Omental fat pad (tissue), 4 donors: Measurements from ENCODE around the gene TMEM255B. TPM values are rescaled to one million over a fixed set of nuclear protein-coding genes. Genes with fewer than 3 reads are reported as not detected.
"Not testable (repeated sequence)": the region's sequence is repeated elsewhere in the genome, so short reads cannot be mapped to it uniquely, and the experiment has no call there.

Experiments used
- ATAC-seq: fragments of 150-250 bp; one replicate; pipeline ENCODE4 v1.9.1; 2016; ENCODE audit warnings: mild to moderate bottlenecking, moderate library complexity; ENCODE audit not compliant: low FRiP score
- DNase-seq: peaks from one replicate; pipeline ENCODE4 v3.0.0-alpha.2; 2019; ENCODE audit warnings: low spot score
- total RNA-seq, 4 donors: library from RNA; depleted of rRNA; stranded (reverse); fragments of >200 nt; gene quantifications; one replicate each; pipeline ENCODE4 v1.1.0, GENCODE V29; 2016
- TF ChIP-seq, protein P1 (sequence below), 3 donors: fragments of 450-650 bp; IDR thresholded peaks; one replicate each; pipeline ENCODE4 v1.5.1; 2016 to 2017; ENCODE audit warnings: antibody characterized with exemption in 3 of 3, mild to moderate bottlenecking in 3 of 3, moderate library complexity in 2 of 3

The TMEM255B gene
- total RNA-seq, 4 donors from 2014 or later = 2.7 to 19.1 (median 11.7) TPM

DNA sequence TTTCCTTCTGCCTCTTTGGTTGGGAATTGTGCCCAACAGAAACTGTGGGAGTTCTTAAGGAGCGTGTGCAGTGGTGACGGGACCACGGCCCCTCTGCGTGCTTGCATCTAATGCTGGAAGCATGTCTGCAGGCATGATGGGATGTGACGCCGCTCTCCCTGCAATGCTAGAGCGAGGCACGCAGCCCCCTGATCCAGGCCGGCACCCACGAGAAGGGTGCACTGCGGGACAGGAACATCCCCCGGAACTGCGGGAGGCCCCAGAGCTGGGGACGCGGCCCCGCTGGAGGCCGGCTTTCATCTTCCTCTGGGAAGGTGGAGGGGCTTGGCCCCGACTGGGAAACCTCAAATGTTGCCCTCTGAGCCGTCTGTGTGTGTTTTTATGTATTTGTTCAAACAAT is 32.7 kb downstream of the TMEM255B start:
- ATAC-seq (no peak), DNase-seq (peak; percentile 8)
- TF ChIP-seq, protein P1, sequence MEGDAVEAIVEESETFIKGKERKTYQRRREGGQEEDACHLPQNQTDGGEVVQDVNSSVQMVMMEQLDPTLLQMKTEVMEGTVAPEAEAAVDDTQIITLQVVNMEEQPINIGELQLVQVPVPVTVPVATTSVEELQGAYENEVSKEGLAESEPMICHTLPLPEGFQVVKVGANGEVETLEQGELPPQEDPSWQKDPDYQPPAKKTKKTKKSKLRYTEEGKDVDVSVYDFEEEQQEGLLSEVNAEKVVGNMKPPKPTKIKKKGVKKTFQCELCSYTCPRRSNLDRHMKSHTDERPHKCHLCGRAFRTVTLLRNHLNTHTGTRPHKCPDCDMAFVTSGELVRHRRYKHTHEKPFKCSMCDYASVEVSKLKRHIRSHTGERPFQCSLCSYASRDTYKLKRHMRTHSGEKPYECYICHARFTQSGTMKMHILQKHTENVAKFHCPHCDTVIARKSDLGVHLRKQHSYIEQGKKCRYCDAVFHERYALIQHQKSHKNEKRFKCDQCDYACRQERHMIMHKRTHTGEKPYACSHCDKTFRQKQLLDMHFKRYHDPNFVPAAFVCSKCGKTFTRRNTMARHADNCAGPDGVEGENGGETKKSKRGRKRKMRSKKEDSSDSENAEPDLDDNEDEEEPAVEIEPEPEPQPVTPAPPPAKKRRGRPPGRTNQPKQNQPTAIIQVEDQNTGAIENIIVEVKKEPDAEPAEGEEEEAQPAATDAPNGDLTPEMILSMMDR (IDR thresholded peaks at IDR 0.05) = no peak

- ATAC-seq = no peak
- peak; percentile 6 for DNase-seq
- TF ChIP-seq, protein P1 (IDR thresholded peaks at IDR 0.05) = no peak
Measured at GRCh38 chr13:113792236-113792770, 33.3 kb downstream of the TMEM255B start.

DNA sequence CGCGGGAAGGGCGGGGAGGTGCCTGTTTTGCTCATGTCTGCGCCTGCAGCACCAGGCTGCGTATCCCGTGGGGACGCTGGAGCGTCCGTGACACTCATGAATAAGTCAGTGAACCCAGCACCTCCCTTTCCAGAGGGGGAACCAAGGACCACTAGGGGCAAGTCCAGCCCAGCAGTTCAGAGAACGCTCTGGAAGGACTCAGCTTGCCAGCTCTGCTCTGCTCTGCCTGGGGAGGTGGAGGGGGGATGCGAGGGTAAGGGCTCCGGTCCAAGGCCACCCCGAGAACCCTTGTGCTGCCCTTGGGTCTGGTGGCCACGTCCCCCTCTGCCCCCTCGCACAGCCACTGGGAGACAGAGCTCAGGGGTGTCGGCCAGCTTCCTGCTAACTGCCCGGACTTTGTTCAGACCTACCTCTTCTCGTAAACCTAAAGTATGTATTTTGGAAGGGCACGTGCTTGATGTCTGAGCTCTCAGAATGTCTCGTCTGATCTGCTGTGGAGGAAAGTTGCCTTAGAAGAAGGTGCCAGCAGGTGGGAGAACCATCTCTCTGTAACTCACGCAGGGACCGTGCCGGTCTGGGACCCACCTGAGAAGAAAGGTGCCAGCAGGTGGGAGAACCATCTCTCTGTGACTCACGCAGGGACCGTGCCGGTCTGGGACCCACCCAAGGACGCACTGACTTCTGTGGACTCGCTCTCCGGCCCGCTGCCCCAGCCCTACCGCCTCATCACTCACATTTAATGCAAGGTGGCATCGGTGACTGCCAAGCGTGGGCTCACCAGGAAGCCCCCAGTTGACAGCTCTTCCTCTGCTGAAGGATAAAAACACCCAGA is 34.1 kb downstream of the TMEM255B start:
- TF ChIP-seq, protein P1 (IDR thresholded peaks at IDR 0.05) = no peak
- DNase-seq = no peak
- ATAC-seq = no peak

GRCh38 chr13:113793718-113794085 is 34.7 kb downstream of the TMEM255B start:
- no peak for DNase-seq
- TF ChIP-seq, protein P1 (IDR thresholded peaks at IDR 0.05) = no peak
- ATAC-seq = no peak

DNA sequence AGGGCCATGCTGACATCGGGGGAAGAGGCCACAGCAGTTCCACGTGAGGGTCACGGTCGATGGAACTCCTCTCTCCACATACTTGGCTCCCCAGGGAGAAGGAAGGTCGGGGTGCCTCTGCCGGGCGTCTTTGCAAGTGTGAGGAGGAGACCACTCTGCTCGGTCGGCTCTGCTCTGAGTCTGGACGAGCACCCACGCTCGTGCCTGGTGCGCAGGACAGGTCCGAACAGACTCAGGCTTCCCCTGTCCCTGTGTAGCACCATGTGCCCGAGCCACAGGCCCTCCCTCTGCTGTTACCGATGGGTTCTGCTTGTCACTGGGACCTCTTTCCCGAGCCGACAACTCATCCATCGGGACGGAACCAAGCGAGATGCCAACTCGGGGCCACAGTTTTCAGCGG is 35.1 kb downstream of the TMEM255B start:
- TF ChIP-seq, protein P1 (IDR thresholded peaks at IDR 0.05) = no peak
- no peak for DNase-seq
- ATAC-seq = no peak

- TF ChIP-seq, protein P1 (IDR thresholded peaks at IDR 0.05) = no peak
- DNase-seq (no peak), ATAC-seq (no peak)
Measured at GRCh38 chr13:113794764-113795173, 35.7 kb downstream of the TMEM255B start.

GRCh38 chr13:113795362-113795761 is 36.3 kb downstream of the TMEM255B start:
- not testable (repeated sequence) for ATAC-seq

More at GRCh38 chr13:113795362-113795761, 36.3 kb downstream of the TMEM255B start:
- not testable (repeated sequence) for DNase-seq
